ENCODE data around the gene DEXI.

DEXI gene

DNA sequence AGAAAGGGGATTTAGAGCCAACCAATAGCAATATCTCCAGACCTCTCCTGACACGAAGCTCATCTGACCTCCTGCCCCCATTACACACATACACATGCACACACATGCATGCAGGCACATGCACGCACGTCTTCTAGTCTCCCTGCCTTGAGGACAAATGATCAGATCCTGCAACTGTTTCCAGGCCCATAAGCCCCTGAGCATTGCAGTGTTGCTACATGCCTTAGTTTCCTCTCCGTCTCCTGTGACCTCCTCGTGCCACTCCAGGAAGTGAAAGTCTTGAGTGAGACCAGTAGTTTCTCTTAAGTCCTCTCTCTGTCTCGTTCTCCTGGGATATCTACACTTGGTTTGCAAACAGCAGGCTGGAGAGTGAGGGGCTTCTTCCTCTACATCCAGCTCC, 57.0 kb downstream of the DEXI start:
- no peak for DNase-seq

DNA sequence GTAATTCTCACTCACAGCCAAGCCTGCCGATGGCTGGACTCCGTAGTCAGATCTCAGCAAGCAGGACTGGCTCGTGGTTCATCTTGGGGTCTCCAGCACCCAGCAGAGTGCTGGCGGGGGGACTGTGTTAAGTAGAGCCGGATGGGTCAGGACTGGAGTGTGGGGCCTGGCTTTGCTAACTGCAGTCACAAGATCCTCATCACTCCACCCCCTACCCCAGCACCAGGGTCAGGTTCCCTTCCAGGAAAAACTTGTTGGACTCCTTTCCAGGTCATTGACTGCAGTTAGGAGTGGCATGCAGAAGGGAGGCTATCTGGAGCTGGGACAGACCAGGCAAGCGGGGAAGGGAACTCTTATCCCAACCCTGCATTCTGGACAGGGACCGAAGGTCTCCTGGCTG, 59.3 kb downstream of the DEXI start:
- DNase-seq, result no peak

DNA sequence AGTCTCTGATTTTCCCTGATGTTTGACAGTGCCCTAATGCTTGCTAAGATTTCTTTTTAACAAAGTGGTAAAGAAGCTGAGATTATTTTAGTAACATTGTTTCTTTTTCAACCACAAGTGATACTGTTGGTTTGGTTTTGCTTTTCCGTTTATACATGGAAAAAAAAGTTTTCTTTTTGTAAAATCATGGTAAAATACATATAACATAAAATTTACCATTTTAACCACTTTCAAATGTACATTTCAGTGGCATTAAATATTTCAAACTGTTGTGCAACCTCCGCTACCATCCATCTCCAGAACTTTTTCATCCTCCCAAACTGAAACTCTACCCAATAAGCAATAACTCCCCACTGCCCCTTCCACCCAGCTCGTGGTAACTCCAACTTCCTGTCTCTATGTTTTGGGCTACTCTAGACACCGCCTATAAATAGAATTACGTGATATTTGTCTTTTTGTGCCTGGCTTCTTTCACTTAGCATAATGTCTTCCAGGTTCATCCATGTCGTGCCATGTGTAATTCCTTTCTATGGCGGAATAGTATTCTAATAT, 60.7 kb downstream of the DEXI start:
- no peak for DNase-seq

DNA sequence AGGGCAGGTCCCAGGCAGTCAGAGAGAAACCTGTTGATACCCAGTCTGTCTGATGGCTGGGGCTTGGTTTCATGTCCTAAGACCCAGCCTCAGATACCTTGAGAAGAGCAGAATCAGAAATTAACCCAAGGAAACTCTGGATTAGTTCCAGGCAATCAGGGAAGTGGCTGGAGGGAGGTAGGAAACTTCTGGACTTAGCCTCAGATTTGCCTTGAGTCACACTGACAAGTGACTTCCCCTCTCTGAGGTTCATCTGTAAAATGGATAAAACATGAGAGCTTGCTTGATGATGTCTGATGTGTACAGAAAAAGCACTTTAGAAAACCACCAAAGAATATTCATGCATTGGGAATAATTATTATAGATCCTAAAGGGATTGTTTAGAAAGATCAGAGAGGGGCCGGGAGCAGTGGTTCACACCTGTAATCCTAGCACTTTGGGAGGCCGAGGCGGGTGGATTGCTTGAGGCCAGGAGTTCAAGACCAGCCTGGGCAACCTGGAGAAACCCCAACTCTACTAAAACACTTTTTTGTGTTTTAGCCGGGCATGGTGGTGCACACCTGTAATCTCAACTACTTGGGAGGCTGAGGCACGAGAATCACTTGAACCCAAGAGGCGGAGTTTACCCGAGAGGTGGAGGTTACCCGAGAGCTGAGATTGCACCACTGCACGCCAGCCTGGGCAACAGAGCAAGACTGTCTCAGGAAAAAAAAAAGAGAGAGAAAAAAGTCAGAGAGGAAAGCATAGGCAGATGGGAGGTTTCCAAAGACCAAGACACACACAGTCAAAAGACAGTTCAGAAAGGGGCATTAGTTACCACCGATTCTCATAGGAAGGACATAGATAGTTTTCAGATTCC, 61.4 kb downstream of the DEXI start:
- no peak for DNase-seq

DNA sequence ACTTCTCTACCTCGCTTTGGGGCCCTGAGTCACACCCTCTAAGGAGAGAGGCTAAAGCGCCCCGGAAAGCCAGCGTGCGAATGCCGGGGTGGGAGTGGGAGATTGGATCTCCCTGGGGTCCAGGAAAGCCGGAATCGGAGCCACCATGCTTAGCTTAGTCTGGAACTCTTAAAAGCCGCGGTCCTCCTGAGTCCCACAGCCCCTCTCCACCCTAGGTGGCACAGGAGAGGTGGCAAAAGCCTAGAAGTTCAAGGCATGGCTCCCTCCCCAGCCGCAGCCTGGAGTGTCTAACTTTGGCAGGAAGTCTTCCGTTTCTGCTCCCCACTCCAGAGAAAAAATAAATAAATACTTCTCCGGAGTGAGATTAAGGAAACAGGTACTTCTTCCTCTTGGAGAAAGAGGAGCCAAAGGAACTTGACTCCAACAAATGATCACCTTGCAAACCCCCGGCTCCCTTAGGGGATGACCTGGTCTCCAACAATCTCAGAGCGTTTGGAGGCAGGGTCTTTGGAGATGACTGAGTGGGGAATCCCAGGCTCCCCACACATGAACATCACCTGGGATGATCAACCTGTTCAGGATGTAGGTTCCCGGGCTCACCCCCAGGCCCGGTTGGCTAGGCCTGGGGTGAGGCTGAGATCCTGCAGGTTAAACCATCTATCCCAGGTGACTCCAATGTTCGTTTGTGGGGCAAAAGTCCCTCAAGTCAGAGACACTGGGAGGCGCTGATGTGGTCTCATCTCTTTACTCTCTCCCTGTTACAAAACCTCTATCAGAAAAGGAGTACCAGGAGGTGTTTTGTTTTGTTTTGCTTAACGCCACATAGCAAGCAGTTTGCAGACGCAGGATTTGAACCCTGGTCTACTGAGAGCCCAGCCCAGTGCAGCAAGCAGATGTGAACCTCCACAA, 62.3 kb downstream of the DEXI start:
- DNase-seq, result no peak

All from NCI-H1694 (cell line).